Lower lobe of right lung (tissue), 2 donors: ENCODE measurements around the gene TTLL12. TPM values are rescaled to one million over a fixed set of nuclear protein-coding genes. Genes with fewer than 3 reads are reported as not detected.

ENCODE experiments used
- ATAC-seq, 2 donors: fragments of 200-7000 bp; cut with Tn5 transposase; one replicate each; pipeline ENCODE4 v1.9.1; 2020 to 2022; ENCODE audit warnings: mild to moderate bottlenecking in 2 of 2, moderate library complexity in 2 of 2
- DNase-seq: peaks from one replicate; pipeline ENCODE4 v3.0.0-alpha.2; 2020
- H3K27ac ChIP-seq: fragments of 200-600 bp; one replicate; pipeline ENCODE4 v1.8.0; 2022
- H3K27me3 ChIP-seq: fragments of 200-600 bp; one replicate; pipeline ENCODE4 v1.8.0; 2022; ENCODE audit warnings: low read depth
- H3K36me3 ChIP-seq: fragments of 200-600 bp; one replicate; pipeline ENCODE4 v1.8.0; 2022; ENCODE audit warnings: mild to moderate bottlenecking
- H3K4me1 ChIP-seq: fragments of 200-600 bp; one replicate; pipeline ENCODE4 v1.8.0; 2022
- H3K4me3 ChIP-seq: fragments of 200-600 bp; one replicate; pipeline ENCODE4 v1.8.0; 2022; ENCODE audit warnings: mild to moderate bottlenecking
- H3K9me3 ChIP-seq: fragments of 200-600 bp; one replicate; pipeline ENCODE4 v1.8.0; 2022
- CTCF ChIP-seq: fragments of 200-600 bp; IDR thresholded peaks from one replicate; pipeline ENCODE4 v1.8.0; 2022; ENCODE audit warnings: antibody characterized with exemption, mild to moderate bottlenecking
- intact Hi-C: fragments of 100-400 bp; cut with DNase I; formaldehyde crosslinking; loops from one replicate; pipeline ENCODE4 v1.11.0; 2022
- total RNA-seq: library from RNA; stranded (reverse); fragmentation: NEBNext Ultra II Directional; extraction: Animal tissue kit (Norgen Biotek cat#: 25700); gene quantifications from one replicate; pipeline ENCODE4 v1.2.1, GENCODE V29; 2021
- donor health status: DM: no; HTN: yes; CAD: no; lungs with severe emphysema.

The TTLL12 gene
- total RNA-seq, 1 donor from 2014 or later, result 21.6 TPM

DNA sequence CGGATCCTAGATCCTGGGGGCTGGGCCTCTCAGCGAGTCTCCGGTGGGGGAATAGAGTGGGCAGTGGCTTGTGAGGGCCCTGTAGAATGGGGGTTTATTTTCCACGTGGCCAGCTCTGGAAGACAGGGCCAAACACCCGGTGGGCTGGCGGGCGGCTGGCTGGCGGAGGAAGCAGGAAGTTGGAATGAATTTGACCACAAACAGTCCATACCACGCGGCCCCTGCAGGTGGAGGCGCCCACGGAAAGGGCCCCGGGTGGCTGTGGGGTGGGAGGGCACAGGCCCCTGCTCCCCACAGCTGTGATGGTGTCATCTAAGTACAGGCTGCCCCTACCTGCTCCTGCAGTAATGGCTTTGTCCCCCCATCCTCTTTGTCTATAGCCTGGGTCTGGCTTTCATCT, 58.8 kb downstream of the TTLL12 start:
- H3K36me3 ChIP-seq, result peaks cover 15% of the 10 kb centered on the region
- peaks cover 19% of the 10 kb centered on the region for H3K4me1 ChIP-seq
- no peaks in the 10 kb centered on the region for H3K9me3 ChIP-seq
- no peaks in the 10 kb centered on the region for H3K27me3 ChIP-seq
- no peak for ATAC-seq
- intact Hi-C loops, result no loop called here
- H3K4me3 ChIP-seq, result no peak overlapping the region
- TF ChIP-seq CTCF, result no peak
- DNase-seq, result no peak
- H3K27ac ChIP-seq, result no peak overlapping the region

DNA sequence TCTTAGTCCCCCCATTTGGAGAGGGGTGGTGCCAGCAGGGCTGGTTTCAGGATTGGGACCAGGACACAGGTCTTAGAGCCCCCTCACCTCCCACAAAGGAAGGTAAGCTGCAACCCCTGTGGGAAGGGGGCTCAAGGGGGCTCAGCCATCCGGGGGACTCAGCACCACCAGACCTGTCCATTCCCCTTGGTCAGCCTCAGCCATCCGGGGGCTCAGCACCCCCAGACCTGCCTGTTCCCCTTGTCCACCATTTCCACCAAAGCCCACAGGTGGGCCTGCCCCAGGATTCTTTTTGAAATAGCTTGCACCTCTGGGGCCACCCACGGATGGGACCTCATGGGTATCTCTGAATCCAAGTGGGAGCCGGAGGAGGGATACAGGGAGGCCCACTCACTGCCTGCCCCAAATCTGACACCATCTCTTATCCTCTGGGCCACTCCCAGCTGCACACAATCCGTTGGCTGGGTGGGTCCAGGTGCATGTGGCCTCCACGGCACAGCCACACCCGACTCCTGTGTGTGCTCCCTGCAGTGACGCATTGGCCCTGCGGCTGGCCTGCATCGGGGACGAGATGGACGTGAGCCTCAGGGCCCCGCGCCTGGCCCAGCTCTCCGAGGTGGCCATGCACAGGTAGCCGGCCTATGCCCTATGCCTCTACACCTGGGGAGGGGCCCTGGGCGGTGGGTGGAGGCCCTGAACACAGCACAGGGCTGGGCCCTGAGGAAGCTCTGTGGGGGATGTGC, 59.6 kb downstream of the TTLL12 start:
- no peak overlapping the region for H3K4me3 ChIP-seq
- no peak overlapping the region for H3K27ac ChIP-seq
- intact Hi-C loops, result no loop called here
- H3K4me1 ChIP-seq, result peaks cover 19% of the 10 kb centered on the region
- DNase-seq (no peak), ATAC-seq (peak; percentile 5 to 8)
- H3K27me3 ChIP-seq, result no peaks in the 10 kb centered on the region
- H3K36me3 ChIP-seq, result peaks cover 7% of the 10 kb centered on the region
- H3K9me3 ChIP-seq, result no peaks in the 10 kb centered on the region
- TF ChIP-seq CTCF, result no peak

GRCh38 chr22:43126501-43127165, 60.3 kb downstream of the TTLL12 start:
- DNase-seq (no peak), ATAC-seq (peak; percentile 54 to 69)
- Histone ChIP-seq H3K36me3 (peaks cover under 1% of the 10 kb centered on the region), H3K27me3 (no peaks in the 10 kb centered on the region), H3K4me1 (peaks cover 12% of the 10 kb centered on the region), H3K27ac (no peak overlapping the region), H3K9me3 (no peaks in the 10 kb centered on the region), H3K4me3 (no peak overlapping the region)
- intact Hi-C loops, result no loop called here
- no peak for TF ChIP-seq CTCF

DNA sequence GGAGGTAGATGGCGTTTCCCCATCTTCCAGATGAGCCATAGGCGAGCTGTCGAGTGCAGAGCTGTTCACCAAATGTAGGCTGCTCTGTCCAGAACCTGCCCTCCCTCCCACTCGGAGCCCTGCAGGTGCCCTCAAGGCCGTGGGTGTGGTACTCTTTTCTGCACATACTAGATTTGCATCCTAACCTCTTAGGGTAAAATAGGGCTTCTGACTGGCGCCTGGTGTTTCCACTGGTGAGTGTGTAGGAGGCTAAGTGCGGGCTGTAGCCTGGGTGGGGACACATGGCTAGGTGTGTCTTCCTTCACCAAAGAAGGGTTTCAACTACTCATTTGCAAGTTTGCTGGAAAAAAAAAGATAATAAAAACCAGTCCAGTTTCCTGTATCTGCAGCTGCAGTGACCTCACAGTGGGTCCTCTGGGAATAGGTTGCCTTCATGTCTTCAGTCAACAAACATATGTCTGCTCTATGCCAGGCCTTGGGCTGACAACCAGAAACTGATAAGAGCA, 67.9 kb downstream of the TTLL12 start:
- no peaks in the 10 kb centered on the region for H3K36me3 ChIP-seq
- no peak overlapping the region for H3K27ac ChIP-seq
- no peak overlapping the region for H3K4me3 ChIP-seq
- ATAC-seq, result no peak
- no peak for DNase-seq
- H3K27me3 ChIP-seq, result no peaks in the 10 kb centered on the region
- H3K4me1 ChIP-seq, result no peaks in the 10 kb centered on the region
- intact Hi-C loops, result no loop called here
- no peaks in the 10 kb centered on the region for H3K9me3 ChIP-seq
- TF ChIP-seq CTCF, result no peak

DNA sequence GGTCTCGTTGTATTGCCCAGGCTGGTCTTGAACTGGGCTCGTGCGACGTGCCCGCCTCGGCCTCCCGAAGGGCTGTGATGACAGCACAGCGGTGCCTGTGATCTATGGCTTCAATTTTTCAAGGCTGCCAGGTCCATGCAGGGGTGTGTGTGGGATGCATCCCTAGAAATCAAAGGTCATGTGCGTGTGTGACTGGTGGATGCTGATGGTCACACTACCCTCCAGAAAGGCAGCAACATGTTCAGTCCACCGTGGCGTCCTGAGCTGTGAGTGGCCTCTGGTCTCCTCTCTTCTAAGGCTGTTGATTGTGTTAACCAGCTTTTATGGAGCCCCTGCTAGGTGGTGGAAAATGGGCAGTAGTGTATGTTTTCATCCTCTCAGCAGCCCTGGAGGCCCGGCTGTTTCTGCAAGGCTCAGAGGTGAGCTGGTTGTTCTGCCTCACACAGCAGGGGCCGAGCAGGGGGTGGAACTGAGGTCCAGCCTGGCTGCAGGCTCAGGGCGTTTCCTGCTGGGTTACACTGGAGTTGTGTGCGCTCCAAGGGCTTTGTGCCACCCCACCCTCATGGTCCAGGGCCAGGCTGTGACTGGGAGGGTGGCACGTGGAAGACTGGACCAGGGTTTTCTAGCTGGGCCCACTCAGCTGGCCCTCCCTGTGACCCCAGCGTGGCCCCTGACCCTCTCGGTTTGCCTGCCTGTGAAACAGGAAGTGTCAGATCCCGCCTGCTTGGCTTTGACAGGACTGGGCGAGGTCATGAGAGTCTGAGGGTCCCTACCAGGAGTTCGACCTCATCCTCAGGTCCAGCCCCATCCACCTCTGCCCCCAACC, 68.7 kb downstream of the TTLL12 start:
- H3K4me3 ChIP-seq, result no peak overlapping the region
- no peaks in the 10 kb centered on the region for H3K27me3 ChIP-seq
- DNase-seq, result no peak
- no peak overlapping the region for H3K27ac ChIP-seq
- H3K9me3 ChIP-seq, result no peaks in the 10 kb centered on the region
- intact Hi-C loops, result no loop called here
- ATAC-seq, result peak in 1 of 2 donors; percentile 21
- H3K4me1 ChIP-seq, result no peaks in the 10 kb centered on the region
- H3K36me3 ChIP-seq, result no peaks in the 10 kb centered on the region
- TF ChIP-seq CTCF, result no peak
